Activated CD8-positive, alpha-beta T cell treated with anti-CD3 and anti-CD28 coated beads, Interleukin-2, amount 10 ng/mL, durations not matched to agents 7 days and 5 days (primary cell): Measurements from ENCODE around the gene KRTAP2-2. TPM values are rescaled to one million over a fixed set of nuclear protein-coding genes. Genes with fewer than 3 reads are reported as not detected.
"Not testable (repeated sequence)": the region's sequence is repeated elsewhere in the genome, so short reads cannot be mapped to it uniquely, and the experiment has no call there.

Experiments used
- ATAC-seq: fragments of 150-1000 bp; cut with Tn5 transposase; one replicate; pipeline ENCODE4 v1.10.0; 2021; ENCODE audit warnings: moderate library complexity
- CTCF ChIA-PET: fragments of 350-600 bp; sonication (Branson Sonifier 250); formaldehyde crosslinking; loops from one replicate; lab custom pipeline; 2021; ENCODE audit warnings: antibody characterized with exemption; lab: Charles Lee
- POLR2A ChIA-PET: fragments of 350-600 bp; sonication (Branson Sonifier 250); formaldehyde crosslinking; loops from one replicate; lab custom pipeline; 2021; ENCODE audit warnings: antibody characterized with exemption; lab: Charles Lee
- DNase-seq: peaks from one replicate; pipeline ENCODE4 v3.0.0-alpha.2; 2020
- H3K27ac Mint-ChIP-seq: one replicate; pipeline ENCODE4 v1.8.0; 2021; ENCODE audit warnings: mild to moderate bottlenecking, mixed read lengths
- H3K27me3 Mint-ChIP-seq: one replicate; pipeline ENCODE4 v1.8.0; 2021; ENCODE audit warnings: low read depth, mixed read lengths
- H3K36me3 Mint-ChIP-seq: one replicate; pipeline ENCODE4 v1.8.0; 2021; ENCODE audit warnings: low read depth, mixed read lengths
- H3K4me1 Mint-ChIP-seq: one replicate; pipeline ENCODE4 v1.8.0; 2021; ENCODE audit warnings: low read depth, mixed read lengths
- H3K4me3 Mint-ChIP-seq: one replicate; pipeline ENCODE4 v1.8.0; 2021; ENCODE audit warnings: mild to moderate bottlenecking, mixed read lengths
- H3K9me3 Mint-ChIP-seq: one replicate; pipeline ENCODE4 v1.8.0; 2022; ENCODE audit warnings: mixed read lengths; ENCODE audit not compliant: insufficient read depth
- total RNA-seq, 2 experiments: library from RNA; stranded (reverse); gene quantifications; one replicate each; pipeline ENCODE4 v1.2.3, GENCODE V29; 2021

Gene KRTAP2-2, protein sequence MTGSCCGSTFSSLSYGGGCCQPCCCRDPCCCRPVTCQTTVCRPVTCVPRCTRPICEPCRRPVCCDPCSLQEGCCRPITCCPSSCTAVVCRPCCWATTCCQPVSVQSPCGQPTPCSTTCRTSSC
- not detected for total RNA-seq

DNA sequence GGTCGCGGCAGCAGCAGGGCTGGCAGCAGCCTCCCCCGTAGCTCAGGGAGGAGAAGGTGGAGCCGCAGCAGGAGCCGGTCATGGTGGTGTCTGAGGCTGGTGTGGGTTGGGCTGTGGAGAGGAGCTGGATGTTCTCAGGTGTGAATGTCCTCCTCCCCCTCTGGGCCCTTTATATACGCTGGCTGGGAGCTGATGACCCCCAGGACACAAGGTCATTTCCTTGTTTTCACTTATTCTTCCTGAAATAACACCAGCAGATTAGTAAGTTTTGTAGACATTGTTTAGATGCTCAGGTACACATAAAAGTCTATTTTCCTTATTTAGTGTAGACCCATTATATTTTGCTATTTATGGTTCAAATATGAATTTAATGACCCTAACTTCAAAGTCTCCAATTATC, at the start of gene KRTAP2-2:
TSS of gene KRTAP2-2 (minus strand) at position 101 of the 400 bp plus-strand sequence. CDS start at position 82, 19 bp downstream.
- CTCF ChIA-PET, H3K27ac Mint-ChIP-seq, H3K36me3 Mint-ChIP-seq, H3K9me3 Mint-ChIP-seq, POLR2A ChIA-PET, H3K4me3 Mint-ChIP-seq, ATAC-seq, DNase-seq, H3K4me1 Mint-ChIP-seq: not testable (repeated sequence)
- peaks cover 34% of the 10 kb centered on the region for H3K27me3 Mint-ChIP-seq

DNA sequence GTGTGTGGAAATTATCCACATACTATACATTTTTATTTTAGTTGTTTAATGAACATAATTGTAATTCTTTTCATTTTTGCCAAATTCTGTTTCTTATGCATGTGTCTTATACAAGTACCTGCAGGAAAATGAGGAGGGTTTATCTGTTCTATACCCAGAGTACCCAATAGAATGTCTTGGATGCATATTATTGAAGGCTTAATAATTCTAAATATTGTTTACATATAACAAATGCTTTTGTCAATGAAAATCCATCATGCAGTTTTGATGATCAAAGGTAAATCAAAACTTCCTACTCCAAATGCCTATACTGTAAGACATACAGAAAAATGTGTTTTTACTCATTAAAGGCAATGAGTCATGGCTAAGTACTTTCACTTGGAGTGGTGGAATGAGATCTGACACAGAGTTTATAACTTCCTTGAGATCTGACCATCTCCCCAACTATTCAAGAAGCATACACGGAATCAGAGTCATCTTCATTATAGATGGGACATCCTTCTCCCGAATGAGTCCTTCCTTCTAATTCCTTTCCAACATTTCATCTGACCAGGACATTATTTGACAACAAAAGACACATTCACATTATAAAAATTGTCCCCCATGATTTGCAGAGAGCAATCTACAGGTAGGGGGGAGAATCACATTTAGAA, 49.5 kb upstream of the KRTAP2-2 start:
- CTCF ChIA-PET, DNase-seq, H3K36me3 Mint-ChIP-seq, H3K27ac Mint-ChIP-seq, ATAC-seq, H3K4me3 Mint-ChIP-seq, H3K27me3 Mint-ChIP-seq, H3K9me3 Mint-ChIP-seq, POLR2A ChIA-PET, H3K4me1 Mint-ChIP-seq: not testable (repeated sequence)

DNA sequence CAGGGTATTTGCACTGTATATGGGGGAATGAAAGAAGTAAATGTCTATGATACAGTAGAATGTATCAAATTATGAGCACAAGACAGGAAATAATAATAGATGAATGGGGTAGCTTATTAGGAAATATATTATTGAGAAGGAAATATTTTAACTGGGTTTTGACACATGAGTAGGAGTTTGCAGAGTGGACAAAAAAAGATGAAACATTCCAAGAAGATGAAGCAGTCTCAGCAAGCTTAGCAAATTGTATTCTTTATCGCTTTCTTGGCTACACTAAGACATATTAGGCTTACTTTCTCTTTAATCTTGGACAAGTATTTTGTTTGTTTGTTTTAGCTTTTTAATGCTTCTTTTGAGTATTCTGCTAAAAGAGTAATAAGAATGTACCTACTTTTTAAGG, 48.9 kb upstream of the KRTAP2-2 start:
- no peak for DNase-seq
- H3K27me3 Mint-ChIP-seq: peaks cover 3% of the 10 kb centered on the region

DNA sequence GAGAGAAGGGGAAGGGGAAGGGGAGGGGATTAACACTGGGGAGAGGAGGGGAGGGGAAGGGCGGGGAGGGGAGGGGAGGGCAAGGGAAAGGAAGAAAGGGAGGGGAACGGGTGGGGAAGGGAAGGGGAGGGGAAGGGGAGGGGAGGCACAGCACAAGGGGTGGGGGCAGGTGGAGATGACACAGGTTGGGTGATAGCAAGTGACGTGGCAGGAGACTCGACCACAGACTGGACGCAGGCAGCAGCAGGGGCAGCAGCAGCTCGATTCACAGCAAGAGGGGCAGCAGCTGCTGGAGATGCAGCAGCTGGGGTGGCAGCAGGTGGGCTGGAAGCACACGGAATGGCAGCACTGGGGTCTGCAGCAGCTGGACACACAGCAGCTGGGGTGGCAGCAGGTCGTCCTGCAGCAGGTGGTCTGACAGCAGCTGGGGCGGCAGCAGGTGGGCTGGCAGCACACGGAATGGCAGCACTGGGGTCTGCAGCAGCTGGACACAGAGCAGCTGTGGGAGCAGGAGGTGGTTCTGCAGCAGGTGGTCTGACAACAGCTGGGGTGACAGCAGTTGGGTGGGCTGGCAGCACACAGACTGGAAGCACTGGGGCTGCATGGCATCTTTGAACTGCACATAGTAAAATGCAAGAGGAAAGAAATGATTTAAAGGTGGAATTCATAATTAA, 46.7 kb upstream of the KRTAP2-2 start, which contains the start of gene KRTAP4-16:
TSS of gene KRTAP4-16 (minus strand) at position 624 of the 674 bp plus-strand sequence. CDS start at position 624, 0 bp downstream.
- H3K4me1 Mint-ChIP-seq: no peaks in the 10 kb centered on the region
- ChIA-PET POLR2A (no interaction called here), CTCF (no interaction called here)
- H3K4me3 Mint-ChIP-seq: no peak within 1 kb of the TSS
- H3K9me3 Mint-ChIP-seq: no peaks in the 10 kb centered on the region
- no peak within 1 kb of the TSS for H3K27ac Mint-ChIP-seq
- H3K27me3 Mint-ChIP-seq: peaks cover 7% of the 10 kb centered on the region
- H3K36me3 Mint-ChIP-seq: no peaks in the 10 kb centered on the region
- ATAC-seq (no peak), DNase-seq (no peak)

More for the DNA sequence above, 48.9 kb upstream of the KRTAP2-2 start:
- ATAC-seq: no peak
- H3K36me3 Mint-ChIP-seq: no peaks in the 10 kb centered on the region
- no peak overlapping the region for H3K4me3 Mint-ChIP-seq
- peaks cover 5% of the 10 kb centered on the region for H3K4me1 Mint-ChIP-seq
- ChIA-PET POLR2A (no interaction called here), CTCF (no interaction called here)
- H3K27ac Mint-ChIP-seq: no peak overlapping the region
- no peaks in the 10 kb centered on the region for H3K9me3 Mint-ChIP-seq

DNA sequence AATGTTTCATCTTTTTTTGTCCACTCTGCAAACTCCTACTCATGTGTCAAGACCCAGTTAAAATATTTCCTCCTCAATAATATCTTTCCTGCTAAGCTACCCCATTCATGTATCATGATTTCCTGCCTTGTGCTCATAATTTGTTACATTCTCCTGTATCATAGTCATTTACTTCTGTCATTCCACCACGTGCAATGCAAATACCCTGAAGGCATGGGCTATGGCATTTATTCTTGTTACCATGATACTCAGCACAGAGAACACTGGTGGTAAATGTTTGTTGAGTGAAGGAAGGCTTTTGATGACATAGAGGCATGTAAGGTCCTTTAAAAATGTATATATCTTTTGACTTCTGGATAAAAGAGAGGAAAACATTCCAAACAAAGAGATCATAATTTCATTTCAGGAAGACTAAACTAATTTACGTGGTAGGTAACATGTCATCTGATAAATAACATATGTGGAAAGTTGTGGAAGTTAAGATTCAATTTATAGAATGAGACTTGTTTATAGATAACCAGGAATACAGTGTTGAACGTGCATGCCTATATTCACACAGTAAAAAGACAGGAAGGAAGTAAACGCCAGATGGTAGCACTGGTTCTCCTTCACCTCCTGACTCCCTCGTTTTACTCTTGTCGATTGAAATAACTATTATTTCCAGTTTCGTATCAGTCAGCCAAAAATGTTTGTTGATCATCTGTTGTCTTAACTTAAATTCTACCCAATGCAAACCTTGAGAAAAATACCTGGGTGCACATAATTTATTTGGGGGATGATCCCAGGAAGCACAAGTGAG, 44.9 kb upstream of the KRTAP2-2 start:
- H3K27me3 Mint-ChIP-seq, H3K27ac Mint-ChIP-seq: not testable (repeated sequence)

DNA sequence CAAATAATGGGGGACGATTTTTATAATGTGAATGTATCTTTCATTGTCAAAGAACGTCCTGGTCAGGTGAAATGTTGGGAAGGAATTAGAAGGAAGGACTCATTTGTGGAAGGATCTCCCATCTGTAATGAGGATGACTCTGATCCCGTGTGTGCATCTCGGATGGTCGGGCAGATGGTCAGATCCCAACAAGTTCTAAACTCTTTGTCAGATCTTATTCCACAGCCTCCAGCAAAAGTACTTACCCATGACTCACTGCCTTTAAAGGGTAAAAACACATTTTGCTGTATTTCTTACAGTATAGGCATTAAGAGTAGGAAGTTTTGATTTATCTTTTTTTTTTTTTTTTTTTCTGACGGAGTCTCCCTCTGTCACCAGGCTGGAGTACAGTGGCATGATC, 43.5 kb upstream of the KRTAP2-2 start:
- DNase-seq (no peak), ATAC-seq (no peak)
- Mint-ChIP-seq H3K27ac (no peak overlapping the region), H3K27me3 (peaks cover 8% of the 10 kb centered on the region), H3K36me3 (no peaks in the 10 kb centered on the region), H3K4me1 (no peaks in the 10 kb centered on the region), H3K9me3 (no peaks in the 10 kb centered on the region), H3K4me3 (no peak overlapping the region)
- ChIA-PET CTCF (no interaction called here), POLR2A (no interaction called here)

More for the DNA sequence above, 44.9 kb upstream of the KRTAP2-2 start:
- DNase-seq, H3K36me3 Mint-ChIP-seq, CTCF ChIA-PET, H3K9me3 Mint-ChIP-seq, ATAC-seq, H3K4me3 Mint-ChIP-seq, H3K4me1 Mint-ChIP-seq, POLR2A ChIA-PET: not testable (repeated sequence)

DNA sequence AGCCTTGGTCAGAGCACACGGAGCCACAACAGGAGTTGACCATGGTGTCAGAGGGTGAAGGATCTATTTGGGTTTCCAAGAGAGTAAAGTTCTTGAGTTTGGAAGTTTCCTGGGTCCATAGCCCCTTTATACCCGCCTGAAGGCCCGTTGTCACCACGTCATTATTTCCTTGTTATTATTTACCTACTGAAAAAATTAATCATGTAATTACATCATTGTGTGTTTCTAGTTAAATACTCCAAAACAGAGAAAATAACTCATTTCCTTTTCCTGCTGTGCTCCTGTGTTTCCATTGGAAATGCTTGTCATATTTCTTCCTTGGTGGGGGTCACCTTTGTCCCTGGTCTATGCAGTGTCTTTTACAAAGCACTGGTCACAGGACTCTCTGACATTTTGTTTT, 43.0 kb upstream of the KRTAP2-2 start, which contains the start of gene KRTAP4-8:
TSS of gene KRTAP4-8 (minus strand) at position 101 of the 400 bp plus-strand sequence. CDS start at position 43, 58 bp downstream.
- Mint-ChIP-seq H3K27ac (no peak within 1 kb of the TSS), H3K4me1 (no peaks in the 10 kb centered on the region)
- CTCF ChIA-PET: no interaction called here

DNA sequence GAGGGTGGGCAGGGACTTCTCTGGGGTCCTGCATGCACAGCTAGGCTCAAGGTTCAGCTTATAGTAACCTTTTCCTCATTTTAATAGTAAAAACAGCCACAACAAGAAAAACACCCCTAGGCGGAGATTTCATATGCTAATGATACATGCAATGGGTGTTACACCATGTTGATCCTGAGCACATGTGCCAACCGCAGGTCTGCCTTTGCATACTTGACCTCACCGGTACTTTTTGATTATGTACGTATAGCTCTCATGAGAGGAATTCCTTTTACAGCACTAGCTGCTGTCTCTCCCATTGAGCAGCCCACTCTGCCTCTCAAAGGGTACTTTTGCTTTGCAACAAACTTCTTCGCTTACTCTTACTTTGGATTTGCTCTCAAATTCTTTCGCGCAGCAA, 41.0 kb upstream of the KRTAP2-2 start:
- no peaks in the 10 kb centered on the region for H3K4me1 Mint-ChIP-seq
- ATAC-seq: no peak
- no peak overlapping the region for H3K4me3 Mint-ChIP-seq
- no peak overlapping the region for H3K27ac Mint-ChIP-seq
- DNase-seq: no peak
- H3K9me3 Mint-ChIP-seq: peaks cover 7% of the 10 kb centered on the region
- ChIA-PET CTCF (no interaction called here), POLR2A (no interaction called here)
- H3K27me3 Mint-ChIP-seq: peaks cover 8% of the 10 kb centered on the region
- no peaks in the 10 kb centered on the region for H3K36me3 Mint-ChIP-seq

More for the DNA sequence above, 43.0 kb upstream of the KRTAP2-2 start, which contains the start of gene KRTAP4-8:
- POLR2A ChIA-PET: no interaction called here
- Mint-ChIP-seq H3K36me3 (no peaks in the 10 kb centered on the region), H3K4me3 (no peak within 1 kb of the TSS), H3K9me3 (peaks cover 1% of the 10 kb centered on the region), H3K27me3 (peaks cover 8% of the 10 kb centered on the region)
- DNase-seq: no peak
- no peak for ATAC-seq

DNA sequence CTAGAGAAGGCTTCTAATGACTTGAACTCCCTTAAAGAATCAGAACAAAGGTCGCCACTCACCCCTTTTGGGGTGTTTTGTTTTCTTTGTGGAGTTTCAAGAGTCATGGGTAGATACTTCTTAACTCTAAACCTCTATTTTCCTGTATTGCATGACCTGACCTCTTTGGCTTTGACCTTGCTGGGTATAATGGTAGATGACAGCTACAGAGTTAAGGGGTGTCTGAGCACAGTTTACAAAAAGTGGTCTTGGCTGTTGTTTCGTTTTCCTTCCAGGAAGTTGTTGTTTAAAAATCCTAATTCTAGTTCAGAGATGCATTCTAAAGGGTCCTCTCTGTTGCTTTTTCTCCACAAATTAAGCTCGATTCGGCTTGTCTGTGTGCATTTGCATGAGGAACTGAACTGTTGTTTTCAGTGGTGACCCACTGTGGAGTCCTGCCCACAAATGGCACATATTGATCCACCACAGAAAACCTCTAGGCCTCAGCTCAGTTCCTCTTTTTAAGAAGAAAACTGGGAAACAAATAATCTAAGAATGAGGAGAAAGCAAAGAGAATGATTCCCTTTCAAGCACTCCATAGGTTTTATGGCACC, 33.8 kb upstream of the KRTAP2-2 start:
- ATAC-seq, CTCF ChIA-PET, H3K36me3 Mint-ChIP-seq, H3K27ac Mint-ChIP-seq, H3K4me1 Mint-ChIP-seq, H3K9me3 Mint-ChIP-seq, H3K4me3 Mint-ChIP-seq, POLR2A ChIA-PET, H3K27me3 Mint-ChIP-seq, DNase-seq: not testable (repeated sequence)

DNA sequence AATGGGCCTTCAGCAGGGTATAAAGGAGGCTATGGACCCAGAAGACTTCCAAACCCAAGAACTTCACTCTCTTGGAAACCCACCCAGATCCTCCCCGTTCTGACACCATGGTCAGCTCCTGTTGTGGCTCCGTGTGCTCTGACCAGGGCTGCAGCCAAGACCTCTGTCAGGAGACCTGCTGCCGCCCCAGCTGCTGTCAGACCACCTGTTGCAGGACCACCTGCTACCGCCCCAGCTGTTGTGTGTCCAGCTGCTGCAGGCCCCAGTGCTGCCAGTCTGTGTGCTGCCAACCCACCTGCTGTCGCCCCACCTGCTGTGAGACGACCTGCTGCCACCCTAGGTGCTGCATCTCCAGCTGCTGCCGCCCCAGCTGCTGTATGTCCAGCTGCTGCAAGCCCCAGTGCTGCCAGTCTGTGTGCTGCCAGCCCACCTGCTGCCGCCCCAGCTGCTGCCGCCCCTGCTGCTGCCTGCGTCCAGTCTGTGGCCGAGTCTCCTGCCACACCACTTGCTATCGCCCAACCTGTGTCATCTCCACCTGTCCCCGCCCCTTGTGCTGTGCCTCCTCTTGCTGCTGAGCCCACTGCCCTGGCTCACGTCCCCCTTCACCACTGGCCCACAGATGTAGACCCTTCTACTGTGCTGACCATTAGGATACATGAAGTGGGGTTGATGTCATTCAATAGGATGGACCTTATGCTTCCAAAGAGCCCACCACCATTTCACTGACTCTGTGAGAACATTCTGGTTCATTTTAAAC, 29.2 kb upstream of the KRTAP2-2 start, which contains the start of gene KRTAP4-7:
TSS of gene KRTAP4-7 (plus strand) at position 51 of the 757 bp plus-strand sequence. CDS start at position 108, 57 bp downstream.
- CTCF ChIA-PET, H3K4me3 Mint-ChIP-seq, H3K4me1 Mint-ChIP-seq, H3K9me3 Mint-ChIP-seq, DNase-seq, ATAC-seq, H3K27me3 Mint-ChIP-seq, H3K27ac Mint-ChIP-seq, POLR2A ChIA-PET, H3K36me3 Mint-ChIP-seq: not testable (repeated sequence)

DNA sequence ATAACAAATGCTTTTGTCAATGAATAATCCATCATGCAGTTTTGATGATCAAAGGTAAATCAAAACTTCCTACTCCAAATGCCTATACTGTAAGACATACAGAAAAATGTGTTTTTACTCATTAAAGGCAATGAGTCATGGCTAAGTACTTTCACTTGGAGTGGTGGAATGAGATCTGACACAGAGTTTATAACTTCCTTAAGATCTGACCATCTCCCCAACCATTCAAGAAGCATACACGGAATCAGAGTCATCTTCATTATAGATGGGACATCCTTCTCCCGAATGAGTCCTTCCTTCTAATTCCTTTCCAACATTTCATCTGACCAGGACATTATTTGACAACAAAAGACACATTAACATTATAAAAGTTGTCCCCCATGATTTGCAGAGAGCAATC, 28.4 kb upstream of the KRTAP2-2 start:
- H3K27ac Mint-ChIP-seq, DNase-seq, H3K4me3 Mint-ChIP-seq, H3K36me3 Mint-ChIP-seq, CTCF ChIA-PET, H3K27me3 Mint-ChIP-seq, H3K4me1 Mint-ChIP-seq, H3K9me3 Mint-ChIP-seq, ATAC-seq, POLR2A ChIA-PET: not testable (repeated sequence)
